ENCODE measurements around the gene SHROOM3.

Gene SHROOM3

GRCh38 chr4:76544725-76545124 is 109.7 kb downstream of the SHROOM3 start:
- no peak for DNase-seq

DNA sequence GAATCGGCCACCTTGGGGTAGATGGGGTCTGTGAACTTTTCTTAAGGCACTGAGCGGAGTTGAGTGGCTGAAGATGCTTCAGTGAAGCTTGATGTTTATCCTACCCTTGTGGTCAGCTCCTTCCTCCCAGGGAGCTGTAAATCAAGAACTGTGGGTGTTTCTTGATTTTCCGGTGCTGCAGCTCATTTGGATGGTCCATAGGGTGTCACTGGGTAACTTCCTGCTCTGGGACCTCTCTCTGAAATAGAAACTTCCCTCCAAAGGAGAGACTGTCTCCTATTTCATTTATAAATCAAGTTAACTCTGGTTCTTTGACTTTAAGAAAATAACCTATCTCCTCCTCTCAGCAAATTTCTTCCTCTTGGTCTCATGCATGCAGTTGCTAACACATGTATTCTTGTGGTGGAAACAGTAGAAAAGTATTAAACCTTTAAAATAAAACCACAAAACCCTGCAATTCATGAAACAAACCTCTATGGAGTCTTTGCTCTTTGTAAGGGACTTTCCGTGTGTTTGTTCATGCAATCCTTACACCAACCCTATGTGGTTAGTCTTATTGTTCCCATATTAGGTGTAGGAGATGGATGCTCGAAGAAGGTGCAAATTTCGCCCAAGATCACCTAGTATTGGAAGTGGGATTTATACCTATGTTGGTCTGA is 110.3 kb downstream of the SHROOM3 start:
- no peak for DNase-seq

DNA sequence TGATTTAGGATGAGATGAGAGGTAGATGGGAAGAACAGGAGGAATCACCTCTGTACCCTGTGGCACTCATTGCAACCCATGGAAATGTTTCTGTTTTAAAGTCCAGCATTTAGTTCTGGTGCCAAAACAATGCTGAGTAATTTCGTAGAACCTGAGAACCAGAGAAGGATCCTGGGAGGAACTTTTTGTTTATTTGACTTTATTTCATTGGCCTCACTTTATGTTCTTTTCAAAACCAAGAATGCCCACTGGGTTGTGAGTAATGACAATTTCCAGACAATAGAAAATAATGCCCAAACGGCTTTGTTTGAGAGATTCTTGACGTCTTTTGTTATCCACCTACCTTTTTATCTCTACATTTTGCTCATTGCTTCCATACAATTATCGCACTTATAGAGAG is 111.3 kb downstream of the SHROOM3 start:
- DNase-seq = no peak

DNA sequence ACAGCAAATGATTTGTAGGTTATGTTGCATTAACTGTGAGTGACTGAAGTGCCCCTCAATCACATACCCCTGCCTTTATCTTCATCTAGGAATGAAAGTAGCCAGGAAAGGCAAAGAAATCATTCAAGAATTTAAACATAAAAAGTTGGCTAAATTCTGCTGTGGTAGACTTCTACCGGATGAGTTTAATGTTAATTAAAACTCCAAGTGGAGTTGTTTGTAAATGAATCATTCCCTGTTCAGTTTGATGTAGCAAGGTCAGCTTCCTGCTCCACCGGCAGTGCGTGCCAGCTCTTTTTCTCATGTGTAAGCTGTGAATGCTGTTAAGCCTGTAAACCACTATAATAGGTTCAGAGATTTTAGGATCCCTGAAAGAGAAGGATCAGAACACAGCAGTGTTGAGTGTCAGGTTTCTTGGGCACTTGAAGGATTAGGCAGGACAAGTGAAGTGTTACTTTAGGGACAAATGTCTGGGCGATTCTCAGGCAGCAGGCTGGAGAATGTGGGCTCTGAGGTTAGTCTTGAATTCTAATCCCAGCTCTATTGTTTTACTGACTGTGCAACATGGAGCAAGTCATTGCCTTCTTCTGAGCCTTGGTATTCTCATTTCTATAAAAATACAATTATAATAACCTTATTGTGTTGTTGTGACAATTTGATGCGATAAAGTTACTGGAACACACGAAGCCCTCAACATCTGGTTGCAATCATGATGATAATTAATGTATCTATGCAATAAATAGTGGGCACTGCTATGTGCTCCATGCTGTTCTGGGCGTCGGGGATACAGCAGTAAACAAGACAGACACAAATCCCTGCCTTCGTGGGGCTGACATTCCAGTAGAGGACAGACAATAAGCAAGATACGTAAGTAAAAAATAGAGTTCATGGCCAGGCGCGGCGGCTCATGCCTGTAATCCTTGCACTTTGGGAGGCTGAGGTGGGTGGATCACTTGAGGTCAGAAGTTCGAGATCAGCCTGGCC is 112.0 kb downstream of the SHROOM3 start:
- no peak for DNase-seq

- DNase-seq = no peak
These were observed 113.7 kb downstream of the SHROOM3 start for GRCh38 chr4:76548704-76549103.

- no peak for DNase-seq
These were observed 114.7 kb downstream of the SHROOM3 start for GRCh38 chr4:76549765-76550164.

GRCh38 chr4:76550966-76551780 is 116.1 kb downstream of the SHROOM3 start:
- no peak for DNase-seq

- DNase-seq = no peak
These were observed 119.6 kb downstream of the SHROOM3 start for GRCh38 chr4:76554630-76555029.

GRCh38 chr4:76556452-76556851 is 121.4 kb downstream of the SHROOM3 start:
- DNase-seq = no peak

GRCh38 chr4:76558396-76559235 is 123.6 kb downstream of the SHROOM3 start:
- no peak for DNase-seq

DNA sequence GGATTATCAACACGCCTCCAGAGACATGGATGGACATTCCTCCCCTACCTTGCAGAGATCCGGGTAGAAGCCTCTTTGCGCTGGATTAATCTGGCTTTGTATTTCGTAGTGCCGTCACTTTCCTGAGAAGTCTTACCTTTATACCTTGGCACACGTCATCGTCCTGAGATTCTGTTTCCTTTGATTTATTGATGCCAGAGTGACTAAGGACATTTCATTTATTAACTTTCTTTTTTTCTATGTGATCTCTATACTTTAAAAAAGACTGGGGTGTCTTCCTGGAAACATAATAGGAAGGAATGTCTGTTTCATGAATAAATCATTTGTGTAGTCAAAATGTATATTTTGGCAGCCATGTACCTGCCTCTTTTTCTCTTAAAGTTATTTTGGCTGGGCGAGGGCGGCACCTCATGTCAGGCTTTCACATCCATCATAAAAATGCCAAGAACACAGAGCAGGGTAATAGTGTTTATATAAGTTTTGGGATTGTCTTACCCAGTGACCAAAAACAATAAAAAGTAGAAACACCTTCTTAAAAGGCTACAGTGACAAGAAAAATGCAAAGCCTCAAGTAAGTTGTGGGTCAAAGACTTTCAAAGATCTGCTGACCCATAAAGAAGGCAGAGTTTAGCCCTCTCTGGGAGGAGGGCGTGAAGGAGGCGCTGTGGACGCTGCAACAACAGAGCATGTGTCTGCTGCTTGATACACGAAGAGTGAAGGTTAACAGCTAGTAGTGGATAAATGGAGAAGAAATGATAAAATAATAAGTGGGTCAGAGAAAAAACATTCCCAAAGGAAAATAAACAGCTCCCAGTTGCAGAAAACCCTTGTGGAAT is 124.4 kb downstream of the SHROOM3 start:
- no peak for DNase-seq

DNA sequence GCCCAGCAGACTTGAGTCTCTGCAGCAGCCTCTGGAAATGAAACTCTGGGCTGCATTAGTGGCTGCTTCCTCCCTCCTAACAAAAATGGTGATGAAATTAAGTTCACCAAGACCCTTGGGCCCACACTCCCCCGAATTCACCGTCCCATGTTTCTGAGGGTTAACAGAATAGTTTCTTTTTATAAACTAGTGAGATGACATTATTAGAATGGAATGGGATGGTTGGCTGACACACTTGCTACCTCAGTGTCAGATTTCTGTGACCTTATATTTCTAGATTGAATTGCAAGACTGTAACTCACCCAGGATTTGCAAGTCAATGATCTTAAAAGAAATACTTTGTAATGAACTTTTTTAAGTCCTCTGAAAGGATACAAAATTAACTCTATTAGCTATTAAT is 127.1 kb downstream of the SHROOM3 start:
- no peak for DNase-seq

- no peak for DNase-seq
These were observed 127.9 kb downstream of the SHROOM3 start for GRCh38 chr4:76562836-76563453.

DNA sequence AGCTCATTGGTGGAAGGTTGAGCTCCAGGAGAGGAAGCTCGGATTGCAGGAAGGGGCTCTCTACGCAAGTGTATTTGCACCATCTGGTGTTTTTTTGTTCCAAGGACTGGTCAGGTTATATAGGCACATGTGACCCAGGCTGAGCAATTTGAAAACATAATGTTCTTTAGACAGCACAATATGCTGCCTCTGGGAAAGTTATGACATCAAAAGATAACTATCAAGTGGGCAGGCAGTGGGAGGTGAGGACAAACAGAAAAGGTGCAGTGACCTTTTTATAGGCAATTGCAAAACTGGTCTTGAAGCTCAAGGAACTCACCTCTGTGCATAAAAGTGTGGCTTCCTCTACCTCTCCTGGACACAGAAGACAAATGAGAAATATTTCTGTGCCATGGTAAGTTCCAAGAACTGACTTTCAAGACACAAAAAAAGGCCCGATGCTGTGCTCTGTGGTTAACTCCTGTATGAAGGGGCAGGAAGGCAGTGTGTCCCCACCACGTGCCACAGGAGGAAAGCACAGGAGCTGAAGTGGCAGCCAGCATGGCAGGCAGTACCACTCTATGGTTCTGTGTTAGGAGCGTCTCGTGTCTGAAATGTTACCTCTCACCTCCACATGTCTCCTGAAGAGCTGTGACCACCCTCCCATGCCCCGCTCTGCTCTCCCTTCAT is 128.6 kb downstream of the SHROOM3 start:
- no peak for DNase-seq

DNA sequence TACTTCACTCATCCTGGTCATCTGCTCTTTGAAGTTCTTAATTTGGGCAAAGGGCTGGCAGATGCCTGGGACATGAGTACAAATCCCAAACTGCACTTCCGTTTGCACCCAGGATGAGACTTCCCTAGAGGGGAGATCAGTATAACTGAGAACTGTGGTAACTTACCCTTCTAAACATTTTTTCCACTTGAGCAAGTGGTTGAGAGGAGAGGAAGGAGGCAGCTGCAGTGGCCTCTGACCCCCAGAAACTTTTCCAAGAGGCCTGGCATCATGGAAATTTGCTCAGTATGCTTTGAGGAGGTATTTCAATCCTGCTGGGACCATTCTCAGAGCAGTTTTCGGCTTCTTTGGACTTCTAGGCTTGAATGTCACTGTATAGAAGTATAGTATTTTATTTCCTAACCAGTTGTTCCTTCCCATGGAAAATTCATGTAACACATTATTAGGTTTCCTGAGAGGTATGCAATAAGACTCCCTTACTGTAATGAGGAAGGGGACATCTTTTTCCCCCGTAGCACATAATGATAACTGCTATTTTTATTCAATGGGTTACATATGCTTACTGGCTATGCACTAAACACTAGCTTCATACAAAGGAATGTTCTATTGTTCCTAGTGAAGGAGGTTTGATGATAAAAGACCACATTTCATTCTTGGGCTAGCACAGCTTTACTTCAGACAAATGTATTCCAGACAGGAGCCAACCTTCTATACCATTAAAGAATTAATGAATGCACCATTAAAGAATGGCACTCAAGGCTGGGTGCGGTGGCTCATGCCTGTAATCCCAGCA is 129.3 kb downstream of the SHROOM3 start:
- DNase-seq = no peak

DNA sequence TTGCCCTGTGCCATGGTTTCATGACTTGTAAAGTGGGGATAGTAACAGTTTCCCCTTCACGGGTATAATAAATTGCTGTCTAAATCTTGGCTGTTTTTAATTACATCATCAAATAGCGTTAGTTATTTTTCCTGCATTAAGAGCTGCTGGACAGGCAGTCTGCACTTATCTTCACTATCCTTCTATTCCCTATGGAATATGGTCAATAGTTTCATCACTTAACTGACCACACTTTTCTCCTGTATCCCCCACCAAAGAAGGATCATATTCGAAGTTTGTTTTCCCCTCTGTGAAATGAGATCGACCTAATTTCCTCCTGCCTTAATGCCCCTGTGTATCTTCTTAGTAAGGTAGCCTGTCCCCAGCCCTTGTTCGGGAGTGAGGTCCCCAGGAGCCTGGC is 133.2 kb downstream of the SHROOM3 start:
- DNase-seq = no peak

DNA sequence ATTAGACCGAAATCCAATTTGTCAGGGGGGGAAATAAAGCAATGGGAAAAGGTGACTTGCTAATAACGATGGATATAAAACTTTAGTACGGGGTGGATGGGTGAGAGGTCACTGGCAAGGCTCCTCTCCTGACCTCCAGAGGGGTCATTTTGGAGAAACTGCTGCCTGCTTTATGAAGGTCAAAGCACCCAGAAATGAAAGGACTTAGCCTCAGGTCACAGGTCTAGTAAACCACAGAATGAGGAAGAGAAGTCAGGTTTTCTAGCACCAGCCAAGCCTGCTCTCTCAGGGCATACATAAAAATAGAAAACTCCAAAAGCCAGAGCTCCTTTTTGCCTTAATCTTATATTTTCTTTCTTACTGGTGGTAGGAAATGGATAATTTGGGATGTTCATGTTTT is 134.2 kb downstream of the SHROOM3 start:
- DNase-seq = no peak

DNA sequence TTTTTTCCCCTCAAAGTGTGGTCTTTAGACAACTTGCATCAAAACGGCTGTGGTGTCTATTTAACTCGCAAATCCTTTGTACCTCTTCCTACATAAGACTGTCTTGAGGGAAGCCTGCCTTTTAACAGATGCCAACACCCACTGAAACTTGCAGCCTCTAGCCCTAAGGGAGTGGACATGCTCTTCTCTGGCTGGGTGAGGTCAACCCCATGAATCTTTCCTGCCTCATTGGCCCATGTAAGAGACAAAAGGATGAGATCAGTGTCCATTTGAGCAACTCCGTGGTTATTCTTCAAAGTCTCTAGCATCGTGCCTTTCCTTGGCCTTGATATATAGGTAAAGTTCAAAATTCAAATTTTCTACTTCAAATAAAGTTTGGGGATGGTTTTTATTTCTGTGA is 134.7 kb downstream of the SHROOM3 start:
- no peak for DNase-seq

- no peak for DNase-seq
These were observed 135.3 kb downstream of the SHROOM3 start for GRCh38 chr4:76570141-76570973.

All from NCI-H2081 (cell line).